C4-2B (cell line): ENCODE results near the gene BNC2.

Experiments
- CTCF ChIP-seq: fragments of 450-650 bp; conservative IDR thresholded peaks from 2 replicates; pipeline ENCODE4 v1.5.1; 2017; ENCODE audit warnings: mild to moderate bottlenecking
- ZFX ChIP-seq: fragments of 450-650 bp; IDR thresholded peaks from 2 replicates; pipeline ENCODE4 v1.6.1; 2017

- TF ChIP-seq CTCF (no peak), ZFX (no peak)
Observed at GRCh38 chr9:16681652-16681987, 188.8 kb downstream of the BNC2 start.
